RKO (cell line): ENCODE results near the gene LRRC7.

ENCODE experiments used
- DNase-seq: peaks from one replicate; pipeline ENCODE4 v3.0.0-alpha.2; 2016; ENCODE audit warnings: low spot score

LRRC7 gene

DNA sequence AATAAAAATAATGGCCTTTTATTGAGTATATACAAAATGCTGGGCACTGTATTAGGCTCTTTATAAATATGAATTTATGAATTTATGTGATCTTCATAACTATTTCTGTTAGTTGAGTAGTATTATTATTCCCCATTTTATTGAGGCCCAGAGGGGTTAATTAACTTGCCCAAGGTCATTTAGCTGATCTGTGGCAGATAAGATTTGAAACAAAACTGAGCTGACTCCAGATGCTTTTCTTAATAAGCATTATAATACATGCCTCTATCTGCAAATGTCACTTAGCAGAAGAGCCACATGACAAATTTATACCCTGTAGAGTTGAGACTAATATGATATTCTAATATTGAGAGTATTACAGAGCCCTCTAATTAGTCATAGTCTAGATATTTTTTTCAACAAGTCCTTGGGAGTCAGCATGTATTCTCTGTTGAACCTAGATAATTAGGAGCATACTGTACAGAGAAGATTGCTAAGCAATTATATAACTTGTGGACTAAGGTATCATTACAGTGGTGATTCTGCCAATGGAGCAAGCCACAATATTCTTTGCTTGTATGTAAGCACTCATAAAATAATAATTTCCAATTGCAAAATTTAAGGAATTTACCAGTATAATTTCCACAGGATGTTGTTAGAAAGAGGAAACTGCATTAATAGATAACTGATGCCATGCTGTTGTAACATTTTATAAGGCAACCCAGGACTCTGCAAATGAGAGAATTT lies 525.7 kb downstream of the LRRC7 start:
- no peak for DNase-seq

DNA sequence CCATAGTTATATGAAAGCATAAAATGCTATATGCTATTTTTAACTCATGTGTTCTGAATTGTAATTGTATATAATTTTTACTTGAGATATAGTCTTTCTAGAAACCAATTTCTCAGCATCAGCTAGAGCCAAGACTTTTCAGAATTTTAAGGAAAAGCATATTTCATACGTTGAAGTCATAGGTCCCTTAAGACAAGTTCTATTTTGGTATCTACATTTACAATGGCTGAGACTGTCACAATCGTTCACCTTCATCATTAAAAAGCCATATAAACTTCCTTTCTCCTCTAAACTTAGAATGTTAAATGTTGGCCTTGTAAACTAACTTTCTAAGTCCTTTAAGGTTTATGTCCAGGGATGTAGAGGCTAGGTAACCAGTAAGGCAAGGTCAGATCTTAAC lies 533.5 kb downstream of the LRRC7 start:
- DNase-seq, result no peak

- no peak for DNase-seq
Observed at GRCh38 chr1:70101774-70102173, 534.1 kb downstream of the LRRC7 start.

DNA sequence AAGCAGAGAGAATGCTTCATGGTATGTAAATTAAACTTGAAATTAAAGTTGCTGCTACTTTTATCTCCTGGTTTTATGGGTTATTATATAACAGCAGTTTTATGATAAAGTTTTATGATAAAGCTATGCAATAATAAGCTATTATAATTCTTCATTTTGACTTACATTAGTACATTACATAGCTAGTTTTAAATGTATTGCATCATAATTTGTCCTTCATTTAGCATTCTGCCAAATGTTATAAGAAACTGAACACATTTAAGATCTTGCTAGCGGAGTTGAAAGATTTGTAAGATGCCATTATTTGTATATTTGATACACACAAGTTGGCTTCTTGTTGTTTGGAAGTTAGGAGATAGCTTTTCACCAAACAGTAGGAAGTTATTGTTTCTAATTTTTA lies 536.0 kb downstream of the LRRC7 start:
- DNase-seq, result no peak

DNA sequence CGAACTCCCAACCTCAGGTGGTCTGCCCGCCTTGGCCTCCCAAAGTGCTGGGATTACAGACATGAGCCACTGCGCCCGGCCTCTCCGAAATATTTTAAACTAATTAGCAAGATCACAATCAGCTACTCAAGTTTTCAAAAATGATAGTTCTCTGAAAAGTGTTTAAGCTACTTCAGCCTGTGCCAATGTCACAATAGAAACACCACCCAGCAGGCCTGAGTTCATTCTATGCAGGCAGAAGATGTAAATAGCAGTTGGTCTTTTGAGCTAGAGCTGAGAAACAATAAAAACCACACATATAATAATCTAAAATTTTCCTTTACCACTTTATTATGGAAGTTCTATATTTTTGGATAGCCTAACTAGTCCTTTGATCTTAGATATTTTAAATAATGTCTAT lies 541.5 kb downstream of the LRRC7 start:
- no peak for DNase-seq

DNA sequence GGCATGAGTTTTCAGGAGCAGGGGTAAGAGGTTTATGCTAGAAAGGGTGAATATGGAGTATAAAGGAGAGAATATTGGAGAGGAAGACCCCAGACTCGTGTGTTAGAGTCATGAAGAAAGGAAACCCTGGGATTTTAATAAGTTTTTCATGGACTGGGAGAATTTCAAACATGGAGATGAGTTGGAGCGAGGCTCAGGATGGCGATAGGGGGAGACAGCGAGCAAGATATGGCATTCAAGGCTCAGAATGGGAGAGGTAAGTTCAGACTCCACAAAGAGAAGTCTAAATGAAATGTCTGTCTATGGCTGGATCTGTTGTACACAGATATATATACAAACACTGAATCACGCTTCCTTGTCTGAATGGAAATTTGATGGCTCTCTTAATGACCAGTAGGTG lies 545.1 kb downstream of the LRRC7 start:
- DNase-seq, result no peak

- no peak for DNase-seq
Observed at GRCh38 chr1:70115315-70115714, 547.6 kb downstream of the LRRC7 start.

DNA sequence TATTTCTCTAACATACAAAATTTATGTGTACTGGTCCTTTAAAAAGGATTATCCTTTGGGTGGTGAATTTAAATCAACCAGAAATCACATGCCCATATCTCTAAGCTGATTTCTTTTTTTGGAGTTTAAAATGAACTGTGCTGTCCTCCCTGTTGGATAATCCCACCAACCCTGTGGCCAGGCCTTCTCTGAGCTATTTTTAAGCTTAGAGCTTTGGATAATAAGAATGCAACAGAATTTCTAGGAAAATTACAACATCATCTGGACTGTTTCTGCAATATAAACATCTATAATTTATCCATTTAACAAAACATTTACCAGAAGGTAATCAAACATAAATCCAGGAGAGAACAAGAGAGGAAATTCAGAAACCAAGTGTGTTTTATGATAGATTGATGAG lies 549.3 kb downstream of the LRRC7 start:
- no peak for DNase-seq

DNA sequence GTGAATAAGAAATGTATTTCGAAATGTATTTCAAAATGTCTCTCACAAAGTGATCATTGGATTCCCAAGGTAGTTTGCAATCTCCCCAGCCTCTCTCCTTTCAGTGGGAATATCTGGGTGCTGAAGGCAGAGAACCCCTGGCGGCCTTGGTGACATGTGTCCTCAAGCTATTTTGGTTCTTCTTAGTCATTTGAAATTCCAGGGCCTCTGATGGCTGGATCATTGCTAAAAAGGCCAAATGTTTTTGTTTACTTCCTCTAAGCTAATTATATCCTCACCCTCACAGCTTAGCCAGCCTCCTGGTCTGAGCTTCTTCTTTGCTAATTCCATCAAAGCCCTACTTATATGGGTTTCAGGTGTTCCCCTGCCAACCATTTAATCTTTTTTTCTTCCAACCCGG lies 566.4 kb downstream of the LRRC7 start:
- DNase-seq, result peak; percentile 13

GRCh38 chr1:70140343-70140742 lies 572.6 kb downstream of the LRRC7 start:
- DNase-seq, result no peak

GRCh38 chr1:70140894-70141293 lies 573.2 kb downstream of the LRRC7 start:
- no peak for DNase-seq

- no peak for DNase-seq
Observed at GRCh38 chr1:70142075-70142474, 574.4 kb downstream of the LRRC7 start.

DNA sequence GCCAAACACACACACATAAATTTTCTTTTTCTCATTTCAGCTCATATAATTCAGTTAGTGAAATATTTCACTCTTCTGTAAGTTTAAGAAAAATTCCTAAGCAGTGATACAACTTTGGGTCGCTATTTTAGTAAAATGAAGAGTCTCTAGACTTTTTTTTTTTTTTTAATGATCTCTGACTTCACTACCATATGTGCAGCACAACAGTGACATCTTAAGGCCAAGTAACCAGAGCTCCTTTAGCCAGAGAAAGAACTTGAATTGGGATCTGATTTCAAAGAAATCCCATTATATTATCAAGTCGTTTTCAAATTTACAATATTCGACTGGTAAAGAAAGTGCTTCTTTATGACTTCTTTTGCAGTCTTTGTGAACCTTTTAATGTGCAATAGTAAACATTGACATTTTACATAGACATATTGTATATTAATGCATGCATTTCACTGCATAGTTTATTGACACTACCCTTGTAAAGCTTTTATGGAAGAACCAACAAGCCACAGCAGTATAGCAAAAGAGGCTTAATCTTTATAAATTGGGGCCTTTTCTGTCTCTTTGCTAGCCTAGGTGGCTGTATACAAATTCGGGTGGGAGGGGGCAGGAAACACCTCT lies 575.4 kb downstream of the LRRC7 start:
- DNase-seq, result peak; percentile 37

GRCh38 chr1:70146488-70146887 lies 578.8 kb downstream of the LRRC7 start:
- DNase-seq, result no peak

DNA sequence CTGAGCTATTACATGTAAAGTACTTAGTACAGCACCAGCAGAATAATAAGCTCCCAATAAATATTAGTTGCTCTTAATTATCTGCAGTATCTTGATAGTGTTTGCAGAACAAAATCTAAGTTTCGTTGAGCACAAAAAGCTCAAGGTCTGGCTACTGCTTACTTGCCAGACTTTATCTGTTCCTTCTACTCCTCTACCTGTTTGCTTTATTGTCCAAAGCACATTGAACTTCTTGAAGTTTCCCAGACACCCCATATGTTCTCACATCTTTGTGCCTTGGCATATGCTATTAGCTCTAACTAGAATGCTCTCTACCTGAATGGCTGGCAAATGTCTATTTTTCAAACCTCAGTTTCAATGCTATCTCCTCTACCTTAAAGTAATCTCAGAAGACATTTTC lies 582.7 kb downstream of the LRRC7 start:
- no peak for DNase-seq

DNA sequence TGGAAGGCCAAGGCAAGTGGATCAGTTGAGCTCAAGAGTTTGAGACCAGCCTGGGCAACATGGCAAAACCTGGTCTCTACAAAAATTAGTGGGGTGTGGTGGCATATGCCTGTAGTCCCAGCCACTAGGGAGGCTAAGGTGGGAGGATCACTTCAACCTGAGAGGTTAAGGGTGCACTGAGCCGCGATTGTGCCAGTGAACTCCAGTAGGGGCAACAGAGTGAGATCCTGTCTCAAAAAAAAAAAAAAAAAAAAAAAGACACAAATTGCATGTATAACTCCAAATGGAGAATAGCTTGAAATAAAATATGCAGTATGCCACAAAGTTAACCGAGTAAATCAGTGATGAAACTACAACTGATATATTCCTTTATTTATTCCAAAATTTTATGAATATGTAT lies 586.0 kb downstream of the LRRC7 start:
- no peak for DNase-seq

- DNase-seq, result peak; percentile 91
Observed at GRCh38 chr1:70156529-70157120, 588.9 kb downstream of the LRRC7 start.

DNA sequence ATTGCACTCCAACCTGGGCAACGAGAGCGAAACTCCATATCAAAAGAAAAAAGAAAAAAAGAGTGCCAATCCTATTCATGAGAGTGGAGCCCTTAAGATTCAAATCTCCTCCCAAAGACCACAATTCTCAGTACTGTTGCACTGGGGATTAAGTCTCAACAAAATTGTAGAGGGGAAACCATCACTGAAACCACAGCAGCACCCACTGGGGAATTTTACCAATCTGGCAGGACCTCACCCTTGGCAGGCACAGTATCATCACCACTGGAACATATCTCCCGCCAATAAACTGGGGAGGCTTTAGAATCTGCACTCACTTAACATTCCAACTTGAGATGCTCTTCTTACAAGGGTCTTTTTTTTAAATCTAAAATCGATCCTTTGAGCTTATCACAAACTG lies 596.6 kb downstream of the LRRC7 start:
- DNase-seq, result no peak

DNA sequence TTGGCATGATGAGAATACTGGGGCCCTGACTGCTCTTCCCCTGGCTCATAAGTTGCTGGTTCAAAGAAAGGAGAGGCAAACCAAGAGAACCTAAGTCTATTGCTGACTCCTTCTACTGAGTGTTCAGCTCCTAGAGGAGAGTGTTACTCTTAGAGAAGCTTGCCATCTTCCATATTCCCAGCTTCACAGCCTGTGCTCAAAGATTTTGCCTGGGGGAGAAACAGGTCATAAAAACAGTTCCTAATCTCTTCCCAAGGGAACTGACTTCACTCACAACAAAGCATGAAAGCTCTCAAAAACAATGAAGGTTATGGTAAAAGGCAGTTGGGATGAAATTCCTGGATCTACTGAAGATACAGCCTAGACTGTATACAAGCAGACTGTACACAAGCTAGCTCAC lies 600.6 kb downstream of the LRRC7 start:
- no peak for DNase-seq

DNA sequence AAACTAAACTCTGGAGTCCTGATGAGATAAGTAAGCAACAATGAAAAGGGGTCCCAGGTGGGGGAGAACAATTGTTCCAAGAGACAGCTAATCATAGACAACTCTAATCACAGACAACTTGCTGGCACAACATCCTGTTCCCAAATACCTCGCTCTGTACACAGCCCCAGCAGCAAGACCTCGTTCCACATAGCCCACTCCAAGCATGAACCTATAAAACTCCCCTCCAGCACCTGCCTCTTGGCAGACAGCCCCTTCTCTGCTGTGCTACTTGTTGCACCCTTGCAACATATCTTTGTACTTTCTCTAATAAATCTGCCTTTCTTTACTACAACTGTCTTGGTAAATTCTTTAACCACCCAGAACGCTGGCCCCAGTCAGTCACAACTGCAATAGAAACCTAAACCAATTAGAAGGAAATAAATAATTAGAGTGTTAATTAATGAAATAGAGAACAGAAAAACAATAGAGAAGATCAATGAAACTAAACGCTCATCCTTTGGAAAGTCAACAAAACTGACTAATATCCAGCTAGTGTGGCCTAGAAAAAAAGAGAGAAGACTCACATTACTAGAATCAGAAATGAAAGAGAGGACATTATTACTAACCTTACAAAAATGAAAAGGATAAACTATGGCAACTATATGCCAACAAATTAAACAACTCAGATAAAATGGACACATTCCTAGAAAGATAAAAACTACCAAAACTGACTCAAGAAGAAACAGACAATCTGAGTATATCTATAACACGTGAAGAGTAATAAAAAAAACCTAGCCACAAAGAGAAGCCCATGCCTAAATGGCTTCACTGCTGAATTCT lies 601.5 kb downstream of the LRRC7 start:
- DNase-seq, result no peak

DNA sequence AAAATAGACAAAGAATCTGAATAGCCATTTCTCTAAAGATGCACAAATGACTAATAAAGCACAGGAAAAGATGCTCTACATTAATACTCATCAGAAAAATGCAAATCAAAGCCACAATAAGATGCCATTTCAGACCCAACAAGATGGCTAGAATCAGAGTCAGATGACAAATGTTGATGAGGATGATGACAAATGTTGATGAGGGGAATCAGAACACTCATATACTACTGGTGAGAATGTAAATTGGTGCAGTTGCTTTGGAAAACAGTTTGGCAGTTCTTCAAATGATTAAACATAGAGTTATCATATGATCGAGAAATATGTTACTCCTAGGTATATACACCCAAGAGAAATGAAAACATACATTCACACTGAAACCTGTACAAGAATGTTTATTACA lies 603.8 kb downstream of the LRRC7 start:
- peak; percentile 9 for DNase-seq
